Measurements from ENCODE around the gene ZNF385D. TPM values are rescaled to one million over a fixed set of nuclear protein-coding genes. Genes with fewer than 3 reads are reported as not detected.

Gene ZNF385D
- total RNA-seq, 1 experiment from 2014 or later, result 13.0 TPM

DNA sequence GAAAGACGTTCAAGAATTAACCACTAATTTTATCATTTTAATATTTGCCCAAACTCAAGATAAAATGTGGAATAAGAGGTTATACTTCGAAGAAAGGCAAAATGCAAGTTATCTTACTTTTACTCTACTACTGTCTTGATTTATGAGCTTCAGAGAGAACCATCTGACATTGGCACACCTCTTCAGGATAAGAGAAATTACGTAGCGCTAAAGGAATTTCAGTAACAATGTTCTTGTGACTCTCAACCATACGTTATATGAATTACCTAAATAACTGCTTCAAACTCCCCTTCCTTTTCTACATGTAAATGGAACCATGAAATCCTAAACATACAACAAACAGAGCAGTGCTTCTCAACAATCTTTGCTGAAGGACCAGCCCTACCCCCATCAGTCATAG lies 96.8 kb downstream of the ZNF385D start:
- ATAC-seq (peak; percentile 56; the same call in 1 of the 2 replicates), DNase-seq (ENCODE audit: low read depth, low spot score) (no peak)
- ChIA-PET POLR2A (no interaction called here), CTCF (no interaction called here)
- TF ChIP-seq TCF7L2 (IDR thresholded peaks at IDR 0.05; ENCODE audit: low read depth, low read length), result no peak
- TF ChIP-seq, protein P1, sequence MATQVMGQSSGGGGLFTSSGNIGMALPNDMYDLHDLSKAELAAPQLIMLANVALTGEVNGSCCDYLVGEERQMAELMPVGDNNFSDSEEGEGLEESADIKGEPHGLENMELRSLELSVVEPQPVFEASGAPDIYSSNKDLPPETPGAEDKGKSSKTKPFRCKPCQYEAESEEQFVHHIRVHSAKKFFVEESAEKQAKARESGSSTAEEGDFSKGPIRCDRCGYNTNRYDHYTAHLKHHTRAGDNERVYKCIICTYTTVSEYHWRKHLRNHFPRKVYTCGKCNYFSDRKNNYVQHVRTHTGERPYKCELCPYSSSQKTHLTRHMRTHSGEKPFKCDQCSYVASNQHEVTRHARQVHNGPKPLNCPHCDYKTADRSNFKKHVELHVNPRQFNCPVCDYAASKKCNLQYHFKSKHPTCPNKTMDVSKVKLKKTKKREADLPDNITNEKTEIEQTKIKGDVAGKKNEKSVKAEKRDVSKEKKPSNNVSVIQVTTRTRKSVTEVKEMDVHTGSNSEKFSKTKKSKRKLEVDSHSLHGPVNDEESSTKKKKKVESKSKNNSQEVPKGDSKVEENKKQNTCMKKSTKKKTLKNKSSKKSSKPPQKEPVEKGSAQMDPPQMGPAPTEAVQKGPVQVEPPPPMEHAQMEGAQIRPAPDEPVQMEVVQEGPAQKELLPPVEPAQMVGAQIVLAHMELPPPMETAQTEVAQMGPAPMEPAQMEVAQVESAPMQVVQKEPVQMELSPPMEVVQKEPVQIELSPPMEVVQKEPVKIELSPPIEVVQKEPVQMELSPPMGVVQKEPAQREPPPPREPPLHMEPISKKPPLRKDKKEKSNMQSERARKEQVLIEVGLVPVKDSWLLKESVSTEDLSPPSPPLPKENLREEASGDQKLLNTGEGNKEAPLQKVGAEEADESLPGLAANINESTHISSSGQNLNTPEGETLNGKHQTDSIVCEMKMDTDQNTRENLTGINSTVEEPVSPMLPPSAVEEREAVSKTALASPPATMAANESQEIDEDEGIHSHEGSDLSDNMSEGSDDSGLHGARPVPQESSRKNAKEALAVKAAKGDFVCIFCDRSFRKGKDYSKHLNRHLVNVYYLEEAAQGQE (IDR thresholded peaks at IDR 0.05; ENCODE audit: insufficient read depth in 1 of 2, low read depth in 2 of 2, low read length in 1 of 2), result no peak
- TF ChIP-seq SIN3A (IDR thresholded peaks at IDR 0.05; ENCODE audit: borderline replicate concordance, insufficient read depth, low read depth, low read length), result no peak
- TF ChIP-seq, protein P2, sequence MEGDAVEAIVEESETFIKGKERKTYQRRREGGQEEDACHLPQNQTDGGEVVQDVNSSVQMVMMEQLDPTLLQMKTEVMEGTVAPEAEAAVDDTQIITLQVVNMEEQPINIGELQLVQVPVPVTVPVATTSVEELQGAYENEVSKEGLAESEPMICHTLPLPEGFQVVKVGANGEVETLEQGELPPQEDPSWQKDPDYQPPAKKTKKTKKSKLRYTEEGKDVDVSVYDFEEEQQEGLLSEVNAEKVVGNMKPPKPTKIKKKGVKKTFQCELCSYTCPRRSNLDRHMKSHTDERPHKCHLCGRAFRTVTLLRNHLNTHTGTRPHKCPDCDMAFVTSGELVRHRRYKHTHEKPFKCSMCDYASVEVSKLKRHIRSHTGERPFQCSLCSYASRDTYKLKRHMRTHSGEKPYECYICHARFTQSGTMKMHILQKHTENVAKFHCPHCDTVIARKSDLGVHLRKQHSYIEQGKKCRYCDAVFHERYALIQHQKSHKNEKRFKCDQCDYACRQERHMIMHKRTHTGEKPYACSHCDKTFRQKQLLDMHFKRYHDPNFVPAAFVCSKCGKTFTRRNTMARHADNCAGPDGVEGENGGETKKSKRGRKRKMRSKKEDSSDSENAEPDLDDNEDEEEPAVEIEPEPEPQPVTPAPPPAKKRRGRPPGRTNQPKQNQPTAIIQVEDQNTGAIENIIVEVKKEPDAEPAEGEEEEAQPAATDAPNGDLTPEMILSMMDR (IDR thresholded peaks at IDR 0.05), result no peak
- TF ChIP-seq POLR2AphosphoS5 (IDR thresholded peaks at IDR 0.05; ENCODE audit: low read depth, low read length), result no peak
- Histone ChIP-seq H3K4me1 (ENCODE audit: control insufficient read depth, insufficient read depth, low read length) (no peaks in the 10 kb centered on the region; the same call in 1 of the 2 replicates), H3K4me3 (ENCODE audit: low read depth in 2 of 2, low read length in 2 of 2) (no peak overlapping the region), H3K27ac (ENCODE audit: low read length) (peak overlapping the region; percentile 57; the same call in 1 of the 2 replicates), H3K36me3 (ENCODE audit: control insufficient read depth, insufficient read depth, low read length) (no peaks in the 10 kb centered on the region), H3K9me3 (ENCODE audit: control insufficient read depth, insufficient read depth, low read depth, low read length) (no peaks in the 10 kb centered on the region), H3K27me3 (ENCODE audit: control insufficient read depth, insufficient read depth, low read length) (no peaks in the 10 kb centered on the region)
- no TSS peak for BruUV-seq (replicated peaks)
- intact Hi-C loops (cut with micrococcal nuclease; ENCODE audit: unreplicated experiment) (no loop called here), in situ Hi-C loops (cut with HindIII; ENCODE audit: low pct_unique_long_range_greater_than_20kb, low sequenced_read_pairs) (no loop called here)

DNA sequence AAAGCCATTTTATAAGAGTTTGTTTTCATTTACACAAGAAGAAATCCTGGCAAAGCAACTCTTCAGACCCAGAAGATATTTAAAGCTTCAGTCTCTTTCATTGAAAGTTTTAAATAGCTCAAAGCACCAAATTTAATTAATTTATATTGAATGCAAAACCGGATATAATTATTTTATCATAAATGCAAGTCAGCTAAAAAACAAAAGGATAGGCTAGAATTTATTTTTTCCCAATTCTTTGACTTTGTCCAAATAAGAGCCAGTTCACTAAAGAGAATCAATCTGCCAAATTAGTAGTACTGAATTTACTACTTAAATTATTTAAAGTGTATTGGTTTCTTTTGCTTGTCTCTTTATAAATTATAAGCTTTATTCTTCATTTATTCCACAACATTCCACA lies 101.5 kb downstream of the ZNF385D start:
- no peaks in the 10 kb centered on the region for H3K36me3 ChIP-seq (ENCODE audit: control insufficient read depth, insufficient read depth, low read length)
- no peaks in the 10 kb centered on the region for H3K27me3 ChIP-seq (ENCODE audit: control insufficient read depth, insufficient read depth, low read length)
- DNase-seq (ENCODE audit: low read depth, low spot score) (no peak), ATAC-seq (no peak)
- no TSS peak for BruUV-seq (replicated peaks)
- H3K27ac ChIP-seq (ENCODE audit: low read length), result no peak overlapping the region
- H3K9me3 ChIP-seq (ENCODE audit: control insufficient read depth, insufficient read depth, low read depth, low read length), result no peaks in the 10 kb centered on the region
- H3K4me3 ChIP-seq (ENCODE audit: low read depth in 2 of 2, low read length in 2 of 2), result no peak overlapping the region
- intact Hi-C loops (cut with micrococcal nuclease; ENCODE audit: unreplicated experiment), result no loop called here
- ChIA-PET POLR2A (interaction anchor here (0.6 kb wide), 1 partner anchor 204 kb away, joined by 10 read pairs; no protein-coding TSS in a partner anchor), CTCF (no interaction called here)
- TF ChIP-seq, protein P2 (IDR thresholded peaks at IDR 0.05), result no peak
- TF ChIP-seq POLR2AphosphoS5 (IDR thresholded peaks at IDR 0.05; ENCODE audit: low read depth, low read length) (no peak), SIN3A (IDR thresholded peaks at IDR 0.05; ENCODE audit: borderline replicate concordance, insufficient read depth, low read depth, low read length) (no peak), TCF7L2 (IDR thresholded peaks at IDR 0.05; ENCODE audit: low read depth, low read length) (no peak)
- TF ChIP-seq, protein P1 (IDR thresholded peaks at IDR 0.05; ENCODE audit: insufficient read depth in 1 of 2, low read depth in 2 of 2, low read length in 1 of 2), result no peak
- peaks cover 3% of the 10 kb centered on the region; the same call in 1 of the 2 replicates for H3K4me1 ChIP-seq (ENCODE audit: control insufficient read depth, insufficient read depth, low read length)
- in situ Hi-C loops (cut with HindIII; ENCODE audit: low pct_unique_long_range_greater_than_20kb, low sequenced_read_pairs), result no loop called here
